ENCODE results near the gene CBX8.

CBX8 gene

GRCh38 chr17:79742951-79743476 lies 53.9 kb downstream of the CBX8 start:
- Mint-ChIP-seq H3K36me3 (ENCODE audit: insufficient read depth) (peaks cover 5% of the 10 kb centered on the region), H3K4me3 (no peak overlapping the region), H3K27ac (no peak overlapping the region), H3K4me1 (ENCODE audit: low read depth in 2 of 2) (peaks cover 0 to 18% of the 10 kb centered on the region in 2 donors), H3K27me3 (peaks cover 56 to 79% of the 10 kb centered on the region in 2 donors), H3K9me3 (no peaks in the 10 kb centered on the region)
- ATAC-seq (replicated peaks): no peak
- no peak for DNase-seq

GRCh38 chr17:79742589-79742918 lies 54.3 kb downstream of the CBX8 start:
- H3K36me3 Mint-ChIP-seq (ENCODE audit: insufficient read depth): peaks cover 5% of the 10 kb centered on the region
- no peak overlapping the region for H3K27ac Mint-ChIP-seq
- no peaks in the 10 kb centered on the region for H3K9me3 Mint-ChIP-seq
- peaks cover 0 to 15% of the 10 kb centered on the region in 2 donors for H3K4me1 Mint-ChIP-seq (ENCODE audit: low read depth in 2 of 2)
- ATAC-seq (replicated peaks): no peak
- H3K27me3 Mint-ChIP-seq: peaks cover 56 to 79% of the 10 kb centered on the region in 2 donors
- no peak overlapping the region for H3K4me3 Mint-ChIP-seq
- no peak for DNase-seq
